NCI-H526 treated with DMSO at 0.1 percent for 48 hours (cell line): Measurements from ENCODE around the gene PIGX.

Experiments
- DNase-seq: peaks from one replicate; lab custom pipeline; 2025; lab: John Stamatoyannopoulos, UW

The PIGX gene

GRCh38 chr3:196757876-196758739 is 45.9 kb downstream of the PIGX start:
- DNase-seq: no peak

GRCh38 chr3:196763179-196763578 is 51.0 kb downstream of the PIGX start:
- no peak for DNase-seq

- no peak for DNase-seq
Observed at GRCh38 chr3:196765454-196765853, 53.3 kb downstream of the PIGX start.

- DNase-seq: no peak
Observed at GRCh38 chr3:196771067-196771466, 58.9 kb downstream of the PIGX start.

GRCh38 chr3:196772102-196772501 is 59.9 kb downstream of the PIGX start:
- DNase-seq: peak; percentile 3

- DNase-seq: no peak
Observed at GRCh38 chr3:196772897-196773296, 60.7 kb downstream of the PIGX start.

- DNase-seq: no peak
Observed at GRCh38 chr3:196774191-196774820, 62.1 kb downstream of the PIGX start.

GRCh38 chr3:196774848-196775422 is 62.8 kb downstream of the PIGX start:
- DNase-seq: no peak

- DNase-seq: no peak
Observed at GRCh38 chr3:196775938-196776337, 63.8 kb downstream of the PIGX start.

GRCh38 chr3:196777836-196778235 is 65.7 kb downstream of the PIGX start:
- peak; percentile 3 for DNase-seq

- no peak for DNase-seq
Observed at GRCh38 chr3:196778755-196779154, 66.6 kb downstream of the PIGX start.

- no peak for DNase-seq
Observed at GRCh38 chr3:196782511-196782910, 70.3 kb downstream of the PIGX start.
